Endometrial microvascular endothelial cells (primary cell): Measurements from ENCODE around the gene ZNF692. TPM values are rescaled to one million over a fixed set of nuclear protein-coding genes. Genes with fewer than 3 reads are reported as not detected.
"Not testable (repeated sequence)": the region's sequence is repeated elsewhere in the genome, so short reads cannot be mapped to it uniquely, and the experiment has no call there.

Experiments
- in situ Hi-C: cut with HindIII; loops from 2 replicates; pipeline ENCODE4 v1.10.0; 2017; ENCODE audit warnings: low sequenced_read_pairs, low pct_unique_long_range_greater_than_20kb; ENCODE audit errors: inconsistent ontology term
- total RNA-seq: library from RNA; depleted of rRNA; stranded (reverse); fragments of >200 nt; gene quantifications from one replicate; pipeline ENCODE4 v1.2.3, GENCODE V29; 2015; ENCODE audit errors: inconsistent ontology term

ZNF692 gene
- total RNA-seq, 1 donor from 2014 or later, result 43.8 TPM

GRCh38 chr1:248837045-248837780 is 21.7 kb downstream of the ZNF692 start:
- in situ Hi-C loops, result no loop called here

- in situ Hi-C loops, result no loop called here
These were observed 24.4 kb downstream of the ZNF692 start for GRCh38 chr1:248834343-248834940.

- in situ Hi-C loops, result no loop called here
These were observed 27.0 kb downstream of the ZNF692 start for GRCh38 chr1:248831842-248832241.

- in situ Hi-C loops, result not testable (repeated sequence)
These were observed 28.2 kb downstream of the ZNF692 start for GRCh38 chr1:248830718-248831017.

- in situ Hi-C loops, result no loop called here
These were observed 30.0 kb downstream of the ZNF692 start for GRCh38 chr1:248828845-248829244.

- in situ Hi-C loops, result no loop called here
These were observed 32.8 kb downstream of the ZNF692 start, which contains the start of gene SH3BP5L for GRCh38 chr1:248825909-248826760. SH3BP5L (minus strand) TSS chr1:248825915; CDS start chr1:248824935, 980 bp downstream.

- in situ Hi-C loops, result no loop called here
These were observed 33.3 kb downstream of the ZNF692 start for GRCh38 chr1:248825573-248825908.

GRCh38 chr1:248825136-248825535 is 33.7 kb downstream of the ZNF692 start:
- in situ Hi-C loops, result no loop called here

GRCh38 chr1:248824701-248825100 is 34.2 kb downstream of the ZNF692 start:
- in situ Hi-C loops, result no loop called here

GRCh38 chr1:248824301-248824700 is 34.6 kb downstream of the ZNF692 start:
- in situ Hi-C loops, result no loop called here

GRCh38 chr1:248823517-248824001 is 35.3 kb downstream of the ZNF692 start:
- in situ Hi-C loops, result no loop called here

- in situ Hi-C loops, result no loop called here
These were observed 36.5 kb downstream of the ZNF692 start for GRCh38 chr1:248822148-248823032.

GRCh38 chr1:248821641-248822040 is 37.2 kb downstream of the ZNF692 start:
- in situ Hi-C loops, result no loop called here

- in situ Hi-C loops, result no loop called here
These were observed 37.8 kb downstream of the ZNF692 start for GRCh38 chr1:248821101-248821500.

GRCh38 chr1:248820041-248820585 is 38.8 kb downstream of the ZNF692 start:
- in situ Hi-C loops, result no loop called here

- in situ Hi-C loops, result no loop called here
These were observed 40.1 kb downstream of the ZNF692 start for GRCh38 chr1:248818505-248819374.

- in situ Hi-C loops, result no loop called here
These were observed 41.8 kb downstream of the ZNF692 start for GRCh38 chr1:248817065-248817464.
